ENCODE data around the gene UPF2.

DNA sequence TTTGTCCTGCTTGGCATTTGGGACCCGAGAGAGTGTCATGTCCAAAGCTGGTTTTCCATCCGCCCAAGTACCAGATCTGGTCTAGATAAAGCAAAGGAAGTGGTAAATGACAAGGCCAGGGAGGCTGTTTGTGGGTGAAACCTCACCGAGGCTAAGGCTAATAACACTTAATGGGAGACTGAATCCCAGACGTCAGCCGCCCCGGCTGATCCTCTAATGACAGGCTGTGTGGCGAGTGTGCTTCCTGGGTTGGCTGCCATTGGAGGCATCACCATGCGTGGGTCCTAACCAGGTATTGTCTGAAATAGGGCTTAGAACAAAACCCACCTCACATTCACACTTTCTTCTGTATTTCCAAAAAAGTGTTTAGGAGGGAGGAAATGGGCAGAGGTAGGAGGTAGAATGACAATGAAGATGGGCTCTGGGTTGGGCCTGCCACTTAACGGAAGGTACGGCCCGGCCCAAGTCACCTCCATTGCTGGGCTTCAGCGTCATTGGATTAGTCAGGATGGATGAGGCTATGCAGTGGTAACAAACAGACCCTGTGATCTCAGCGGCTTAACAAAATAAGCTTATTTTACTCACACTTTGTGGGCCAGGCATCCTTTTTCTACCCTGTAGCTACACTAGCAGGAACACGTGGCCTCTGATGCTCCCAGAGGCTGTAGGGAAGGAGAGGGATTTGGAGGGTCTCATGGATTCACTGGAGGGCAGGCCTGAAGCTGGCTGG, 159.8 kb downstream of the UPF2 start:
- TF ChIP-seq, protein P1, sequence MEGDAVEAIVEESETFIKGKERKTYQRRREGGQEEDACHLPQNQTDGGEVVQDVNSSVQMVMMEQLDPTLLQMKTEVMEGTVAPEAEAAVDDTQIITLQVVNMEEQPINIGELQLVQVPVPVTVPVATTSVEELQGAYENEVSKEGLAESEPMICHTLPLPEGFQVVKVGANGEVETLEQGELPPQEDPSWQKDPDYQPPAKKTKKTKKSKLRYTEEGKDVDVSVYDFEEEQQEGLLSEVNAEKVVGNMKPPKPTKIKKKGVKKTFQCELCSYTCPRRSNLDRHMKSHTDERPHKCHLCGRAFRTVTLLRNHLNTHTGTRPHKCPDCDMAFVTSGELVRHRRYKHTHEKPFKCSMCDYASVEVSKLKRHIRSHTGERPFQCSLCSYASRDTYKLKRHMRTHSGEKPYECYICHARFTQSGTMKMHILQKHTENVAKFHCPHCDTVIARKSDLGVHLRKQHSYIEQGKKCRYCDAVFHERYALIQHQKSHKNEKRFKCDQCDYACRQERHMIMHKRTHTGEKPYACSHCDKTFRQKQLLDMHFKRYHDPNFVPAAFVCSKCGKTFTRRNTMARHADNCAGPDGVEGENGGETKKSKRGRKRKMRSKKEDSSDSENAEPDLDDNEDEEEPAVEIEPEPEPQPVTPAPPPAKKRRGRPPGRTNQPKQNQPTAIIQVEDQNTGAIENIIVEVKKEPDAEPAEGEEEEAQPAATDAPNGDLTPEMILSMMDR (IDR thresholded peaks at IDR 0.05): no peak
- no peak for TF ChIP-seq POLR2A (IDR thresholded peaks at IDR 0.05)
